Cardiac fibroblast (primary cell): ENCODE measurements around the gene ANKRD37.

Experiments used
- DNase-seq, 2 donors: peaks; one replicate each; pipeline versions ENCODE4 v3.0.0 to v3.0.0-alpha.2; 2010; ENCODE audit warnings: low read depth in 2 of 2
- H3K4me3 ChIP-seq, 2 donors: replicated peaks in 1 of 2; 1 replicate in 1 of 2; 2 replicates in 1 of 2; pipeline ENCODE4 v1.5.1; 2011; ENCODE audit warnings: low read depth in 2 of 2, low read length in 2 of 2, mild to moderate bottlenecking in 2 of 2, moderate library complexity in 1 of 2
- TF ChIP-seq, protein P1 (sequence below): IDR thresholded peaks from one replicate; pipeline ENCODE4 v1.5.1; 2011; ENCODE audit warnings: low read depth, mild to moderate bottlenecking, low read length, inconsistent platforms

Gene ANKRD37

DNA sequence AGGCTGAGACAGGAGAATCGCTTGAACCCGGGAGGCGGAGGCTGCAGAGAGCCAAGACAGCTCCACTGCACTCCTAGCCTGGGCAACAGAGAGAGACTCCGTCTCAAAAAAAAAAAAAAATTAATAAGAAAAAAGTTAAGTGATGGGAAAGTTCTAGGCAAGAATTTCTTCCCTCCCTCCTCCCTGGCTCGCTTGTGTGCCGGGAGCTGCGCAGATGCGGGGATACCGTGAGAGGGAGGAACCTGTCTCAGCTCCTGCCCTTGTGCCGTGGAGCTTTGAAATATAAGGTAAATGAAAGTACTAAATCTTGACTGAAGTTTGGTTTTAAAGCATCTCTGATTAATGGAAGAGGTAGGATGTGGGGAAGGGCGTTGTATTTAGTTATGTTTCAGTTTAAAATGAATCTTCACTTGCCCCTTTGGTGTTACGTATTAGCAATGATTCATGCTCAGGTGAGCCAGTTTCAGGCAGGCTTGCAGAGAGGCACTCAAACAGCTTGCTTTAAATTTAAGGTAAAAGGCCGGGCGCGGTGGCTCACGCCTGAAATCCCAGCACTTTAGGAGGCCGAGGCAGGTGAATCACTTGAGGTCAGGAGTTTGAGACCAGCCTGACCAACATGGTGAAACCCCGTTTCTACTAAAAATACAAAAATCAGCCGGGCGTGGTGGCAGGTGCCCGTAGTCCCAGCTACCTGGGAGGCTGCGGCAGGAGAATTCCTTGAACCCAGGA lies 30.5 kb downstream of the ANKRD37 start:
- no peak for DNase-seq
- TF ChIP-seq, protein P1, sequence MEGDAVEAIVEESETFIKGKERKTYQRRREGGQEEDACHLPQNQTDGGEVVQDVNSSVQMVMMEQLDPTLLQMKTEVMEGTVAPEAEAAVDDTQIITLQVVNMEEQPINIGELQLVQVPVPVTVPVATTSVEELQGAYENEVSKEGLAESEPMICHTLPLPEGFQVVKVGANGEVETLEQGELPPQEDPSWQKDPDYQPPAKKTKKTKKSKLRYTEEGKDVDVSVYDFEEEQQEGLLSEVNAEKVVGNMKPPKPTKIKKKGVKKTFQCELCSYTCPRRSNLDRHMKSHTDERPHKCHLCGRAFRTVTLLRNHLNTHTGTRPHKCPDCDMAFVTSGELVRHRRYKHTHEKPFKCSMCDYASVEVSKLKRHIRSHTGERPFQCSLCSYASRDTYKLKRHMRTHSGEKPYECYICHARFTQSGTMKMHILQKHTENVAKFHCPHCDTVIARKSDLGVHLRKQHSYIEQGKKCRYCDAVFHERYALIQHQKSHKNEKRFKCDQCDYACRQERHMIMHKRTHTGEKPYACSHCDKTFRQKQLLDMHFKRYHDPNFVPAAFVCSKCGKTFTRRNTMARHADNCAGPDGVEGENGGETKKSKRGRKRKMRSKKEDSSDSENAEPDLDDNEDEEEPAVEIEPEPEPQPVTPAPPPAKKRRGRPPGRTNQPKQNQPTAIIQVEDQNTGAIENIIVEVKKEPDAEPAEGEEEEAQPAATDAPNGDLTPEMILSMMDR, result no peak

DNA sequence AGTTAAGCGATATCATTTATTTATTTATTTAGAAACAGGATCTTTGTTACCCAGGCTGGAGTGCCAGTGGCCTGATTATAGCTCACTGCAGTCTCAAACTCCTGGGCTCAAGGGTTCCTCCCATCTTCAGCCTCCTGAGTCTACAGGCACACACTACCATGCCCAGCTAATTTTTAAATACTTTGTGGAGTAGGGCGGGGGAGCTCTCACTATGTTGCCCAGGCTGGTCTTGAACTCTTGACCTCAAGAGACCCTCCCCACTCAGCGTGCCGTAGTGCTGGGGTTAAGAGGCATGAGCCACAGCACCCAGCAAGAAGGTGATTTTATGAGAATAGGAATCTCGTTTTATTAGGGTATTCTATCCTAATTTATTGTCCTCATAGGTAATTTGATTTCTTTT lies 33.0 kb downstream of the ANKRD37 start:
- H3K4me3 ChIP-seq, result no peak overlapping the region
- TF ChIP-seq, protein P1, result no peak
- DNase-seq, result no peak

More for the DNA sequence above, 30.5 kb downstream of the ANKRD37 start:
- no peak overlapping the region for H3K4me3 ChIP-seq

DNA sequence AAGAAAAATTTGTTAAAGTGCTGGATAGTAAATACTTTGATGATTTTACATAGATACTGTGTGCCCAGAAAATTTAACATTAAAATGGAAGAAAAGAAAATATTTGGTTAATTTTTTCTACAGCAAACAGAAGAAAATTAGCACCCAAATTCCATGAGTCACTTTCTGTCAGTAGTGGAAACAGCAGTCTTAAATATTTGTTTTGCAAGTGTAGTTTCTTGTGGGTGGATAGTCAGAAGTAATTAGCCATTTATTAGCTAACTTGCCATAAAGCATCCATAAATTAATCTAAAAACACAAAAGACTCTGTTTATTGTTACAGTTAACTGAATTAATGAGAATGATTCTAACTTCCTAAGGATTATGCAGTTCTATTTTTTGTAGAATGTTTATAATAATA lies 38.8 kb downstream of the ANKRD37 start:
- no peak for DNase-seq
- TF ChIP-seq, protein P1, result no peak

DNA sequence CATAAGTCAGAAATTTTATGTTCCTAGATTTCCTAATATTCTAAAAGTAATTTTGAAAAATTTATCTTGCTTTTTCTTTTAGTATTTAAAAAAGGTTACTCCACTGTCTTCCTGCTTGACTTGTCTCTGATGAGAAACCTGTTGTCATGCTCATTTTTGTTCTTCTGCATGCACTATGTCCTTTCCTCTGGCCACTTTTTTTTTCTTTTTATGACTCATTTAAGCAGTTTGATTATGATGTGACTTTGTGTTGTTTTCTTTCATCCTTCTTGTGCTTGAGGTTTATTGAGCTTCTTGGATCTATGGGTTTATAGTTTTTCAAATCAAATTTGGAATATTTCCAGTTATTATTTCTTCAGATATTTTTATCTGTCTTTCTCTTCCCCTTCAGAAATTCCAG lies 41.2 kb downstream of the ANKRD37 start:
- H3K4me3 ChIP-seq, result no peak overlapping the region
- DNase-seq, result no peak
- TF ChIP-seq, protein P1, result no peak

More for the DNA sequence above, 38.8 kb downstream of the ANKRD37 start:
- no peak overlapping the region for H3K4me3 ChIP-seq

DNA sequence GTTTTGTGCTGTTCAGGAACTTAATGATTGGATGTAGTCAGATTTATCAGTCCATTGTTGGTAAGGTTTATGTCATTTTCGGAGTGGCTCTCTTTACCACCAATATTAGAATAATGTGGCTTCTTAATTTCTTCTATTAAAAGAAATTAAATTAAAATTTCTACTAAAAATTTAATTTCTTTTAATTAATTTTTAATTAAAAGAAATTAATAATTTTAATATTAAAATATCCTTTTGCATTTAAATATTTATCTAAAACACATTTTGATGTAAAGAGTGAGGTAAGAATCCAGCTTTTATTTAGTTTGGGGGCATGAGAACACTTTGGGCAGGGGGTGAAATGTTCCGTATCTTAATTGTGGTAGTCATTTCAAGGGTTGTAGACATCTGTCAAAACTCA lies 44.8 kb downstream of the ANKRD37 start:
- DNase-seq, result no peak
- TF ChIP-seq, protein P1, result no peak
- no peak overlapping the region for H3K4me3 ChIP-seq

DNA sequence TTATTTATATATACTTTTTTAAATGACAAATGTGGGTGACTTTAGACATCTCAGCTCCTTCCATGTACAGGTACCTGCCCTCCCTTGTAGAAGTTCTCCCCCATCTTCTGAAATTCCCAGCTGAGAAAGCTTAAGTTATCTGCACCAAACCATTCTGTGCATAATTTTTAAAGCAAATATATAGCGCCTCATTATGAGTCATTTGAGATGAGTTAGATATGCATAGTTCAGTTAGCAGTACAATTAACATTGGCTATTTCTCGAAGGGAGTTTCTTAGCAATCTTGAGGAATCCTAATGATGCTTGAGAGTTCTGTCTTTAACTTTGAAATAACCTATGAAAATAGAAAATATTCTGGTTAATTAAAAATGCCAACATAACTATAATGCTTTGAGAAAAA lies 48.6 kb downstream of the ANKRD37 start:
- DNase-seq, result no peak
- TF ChIP-seq, protein P1, result no peak
- H3K4me3 ChIP-seq, result no peak overlapping the region
